COLO668 (cell line): ENCODE measurements around the gene NNT.
"Not testable (repeated sequence)": the region's sequence is repeated elsewhere in the genome, so short reads cannot be mapped to it uniquely, and the experiment has no call there.

Experiments
- DNase-seq: peaks from one replicate; lab custom pipeline; 2025; ENCODE audit not compliant: unreplicated experiment; lab: John Stamatoyannopoulos, UW

Gene NNT

GRCh38 chr5:43663916-43664315 is 60.9 kb downstream of the NNT start:
- DNase-seq = no peak

- DNase-seq = no peak
Measured at GRCh38 chr5:43664501-43665040, 61.6 kb downstream of the NNT start.

GRCh38 chr5:43665749-43666148 is 62.8 kb downstream of the NNT start:
- not testable (repeated sequence) for DNase-seq

GRCh38 chr5:43666728-43667127 is 63.7 kb downstream of the NNT start:
- DNase-seq = not testable (repeated sequence)

- DNase-seq = not testable (repeated sequence)
Measured at GRCh38 chr5:43667379-43667778, 64.4 kb downstream of the NNT start.

GRCh38 chr5:43674536-43674935 is 71.6 kb downstream of the NNT start:
- DNase-seq = no peak

GRCh38 chr5:43675357-43675756 is 72.4 kb downstream of the NNT start:
- DNase-seq = no peak

GRCh38 chr5:43676083-43676840 is 73.3 kb downstream of the NNT start:
- no peak for DNase-seq

GRCh38 chr5:43677253-43677652 is 74.3 kb downstream of the NNT start:
- DNase-seq = no peak

- no peak for DNase-seq
Measured at GRCh38 chr5:43679214-43679613, 76.2 kb downstream of the NNT start.

- no peak for DNase-seq
Measured at GRCh38 chr5:43680286-43680685, 77.3 kb downstream of the NNT start.

- DNase-seq = no peak
Measured at GRCh38 chr5:43683884-43684471, 81.0 kb downstream of the NNT start.

GRCh38 chr5:43685252-43685950 is 82.4 kb downstream of the NNT start:
- no peak for DNase-seq

- DNase-seq = no peak
Measured at GRCh38 chr5:43687275-43687674, 84.3 kb downstream of the NNT start.

- DNase-seq = no peak
Measured at GRCh38 chr5:43691275-43691674, 88.3 kb downstream of the NNT start.

- DNase-seq = no peak
Measured at GRCh38 chr5:43691893-43692292, 88.9 kb downstream of the NNT start.

GRCh38 chr5:43693411-43693810 is 90.4 kb downstream of the NNT start:
- no peak for DNase-seq

GRCh38 chr5:43694027-43694426 is 91.0 kb downstream of the NNT start:
- DNase-seq = no peak

- DNase-seq = not testable (repeated sequence)
Measured at GRCh38 chr5:43696444-43696843, 93.5 kb downstream of the NNT start.

- DNase-seq = no peak
Measured at GRCh38 chr5:43699910-43700309, 96.9 kb downstream of the NNT start.

- DNase-seq = no peak
Measured at GRCh38 chr5:43700601-43701000, 97.6 kb downstream of the NNT start.

- no peak for DNase-seq
Measured at GRCh38 chr5:43701227-43701626, 98.2 kb downstream of the NNT start.
